HepG2 (cell line): ENCODE measurements around the gene ENG. TPM values are rescaled to one million over a fixed set of nuclear protein-coding genes. Genes with fewer than 3 reads are reported as not detected.

Source experiments
- ATF4 ChIP-seq, 2 experiments: fragments of 450-650 bp in 1 of 2; sonication (generic) in 1 of 2; formaldehyde crosslinking; IDR thresholded peaks; 2 replicates each; pipeline versions ENCODE4 v1.5.0 to v1.8.0; 2020 to 2022; ENCODE audit warnings: mild to moderate bottlenecking in 1 of 2, missing genetic modification reagents in 1 of 2
- ELF4 ChIP-seq: sonication (generic); formaldehyde crosslinking; IDR thresholded peaks from 2 replicates; pipeline ENCODE4 v1.5.0; 2020; ENCODE audit warnings: missing genetic modification reagents, mild to moderate bottlenecking, moderate library complexity, borderline replicate concordance
- HIC2 ChIP-seq: sonication (generic); formaldehyde crosslinking; IDR thresholded peaks from 2 replicates; pipeline ENCODE4 v1.9.0; 2022; ENCODE audit warnings: low read depth, missing genetic modification reagents
- HNRNPH1 ChIP-seq: fragments of 200-400 bp; formaldehyde crosslinking; optimal IDR thresholded peaks from 2 replicates; pipeline ENCODE3; 2017; ENCODE audit warnings: mild to moderate bottlenecking, low read depth, low read length
- KMT2A ChIP-seq: sonication (generic); formaldehyde crosslinking; IDR thresholded peaks from 2 replicates; pipeline ENCODE4 v1.4.0; 2020; ENCODE audit warnings: missing genetic modification reagents
- MYNN ChIP-seq: sonication (generic); formaldehyde crosslinking; IDR thresholded peaks from 2 replicates; pipeline ENCODE4 v1.4.0; 2020; ENCODE audit warnings: mild to moderate bottlenecking, low read depth, missing genetic modification reagents
- PITX1 ChIP-seq: sonication (generic); formaldehyde crosslinking; IDR thresholded peaks from 2 replicates; pipeline ENCODE4 v1.5.1; 2020; ENCODE audit warnings: mild to moderate bottlenecking, missing genetic modification reagents
- STAT6 ChIP-seq: sonication (generic); formaldehyde crosslinking; IDR thresholded peaks from 2 replicates; pipeline ENCODE4 v1.4.0; 2020; ENCODE audit warnings: missing genetic modification reagents, mild to moderate bottlenecking, borderline replicate concordance
- TMF1 ChIP-seq: sonication (generic); formaldehyde crosslinking; IDR thresholded peaks from 2 replicates; pipeline ENCODE4 v1.8.1; 2022; ENCODE audit warnings: low read depth, missing genetic modification reagents
- TOPORS ChIP-seq: sonication (generic); formaldehyde crosslinking; IDR thresholded peaks from 2 replicates; pipeline ENCODE4 v1.8.0; 2023; ENCODE audit warnings: mild to moderate bottlenecking, missing genetic modification reagents
- ZBTB26 ChIP-seq: IDR thresholded peaks from 2 replicates; pipeline ENCODE4 v1.6.1; 2016; ENCODE audit warnings: missing compliant biosample characterization, missing genetic modification reagents, borderline replicate concordance
- ZFY ChIP-seq: sonication (generic); formaldehyde crosslinking; IDR thresholded peaks from 2 replicates; pipeline ENCODE4 v1.4.0; 2020; ENCODE audit warnings: missing genetic modification reagents
- ZNF20 ChIP-seq: sonication (generic); formaldehyde crosslinking; IDR thresholded peaks from 2 replicates; pipeline ENCODE4 v1.4.0; 2020; ENCODE audit warnings: mild to moderate bottlenecking, moderate library complexity, missing genetic modification reagents
- ZNF24 ChIP-seq: fragments of 450-650 bp; IDR thresholded peaks from 2 replicates; pipeline ENCODE4 v1.6.1; 2017; ENCODE audit warnings: antibody characterized with exemption, mild to moderate bottlenecking
- ZNF33A ChIP-seq: sonication (generic); formaldehyde crosslinking; IDR thresholded peaks from 2 replicates; pipeline ENCODE4 v1.5.1; 2020; ENCODE audit warnings: missing genetic modification reagents, mild to moderate bottlenecking, moderate library complexity, borderline replicate concordance
- ZNF367 ChIP-seq: sonication (generic); formaldehyde crosslinking; IDR thresholded peaks from 2 replicates; pipeline ENCODE4 v1.4.0; 2020; ENCODE audit warnings: missing genetic modification reagents, borderline replicate concordance
- ZSCAN30 ChIP-seq: sonication (generic); formaldehyde crosslinking; IDR thresholded peaks from 2 replicates; pipeline ENCODE4 v1.5.0; 2020; ENCODE audit warnings: mild to moderate bottlenecking, missing genetic modification reagents
- polyA plus RNA-seq, 8 experiments: library from polyadenylated mRNA; depleted of rRNA in 3 of 8; stranded (reverse) in 7 of 8; unstranded in 1 of 8; fragments of >200 nt; fragmentation: Illumina TruSeq in 4 of 8; extraction: Trizol in 4 of 8; gene quantifications; 2 replicates each; pipeline versions ENCODE4 v1.2.1 to v1.2.3, GENCODE V29; 2011 to 2016; ENCODE audit warnings: low read depth in 4 of 8, missing spikeins in 1 of 8, mixed read lengths in 1 of 8; ENCODE audit not compliant: insufficient read depth in 1 of 8
- total RNA-seq, 5 experiments: library from RNA; depleted of rRNA; stranded (reverse); fragments of >200 nt; fragmentation: Illumina TruSeq; extraction: Trizol; gene quantifications; 2 replicates each; pipeline ENCODE4 v1.2.3, GENCODE V29; 2016; ENCODE audit warnings: low read depth in 1 of 5
- TF ChIP-seq, protein P1 (sequence below): sonication (generic); formaldehyde crosslinking; conservative IDR thresholded peaks from 2 replicates; pipeline ENCODE4 v1.4.0; 2020; ENCODE audit warnings: missing genetic modification reagents

ENG gene
- total and polyA plus RNA-seq, 2 of the 13 experiments (the other 11 are each of a cell fraction or from before 2014, with no cell fraction given): 0.02 to 1.1 TPM

GRCh38 chr9:127898433-127899127, 44.1 kb upstream of the ENG start (continued):
- no peak for TF ChIP-seq MYNN (CRISPR knock-in tag)
- TF ChIP-seq PITX1 (CRISPR knock-in tag): no peak
- no peak for TF ChIP-seq HNRNPH1
- no peak for TF ChIP-seq ZNF20 (CRISPR knock-in tag)
- TF ChIP-seq ZNF33A (CRISPR knock-in tag): no peak
- no peak for TF ChIP-seq ZNF24
- TF ChIP-seq ELF4 (CRISPR knock-in tag): 0 out of 2 replicates have a peak, but pooled peaks have one; percentile 46
- no peak for TF ChIP-seq ATF4 (CRISPR knock-in tag; IDR thresholded peaks at IDR 0.05)
- TF ChIP-seq ZFY (CRISPR knock-in tag): peak; percentile 51; the same call in 1 of the 2 replicates
- TF ChIP-seq TOPORS (CRISPR knock-in tag): no peak
- TF ChIP-seq ZNF367 (CRISPR knock-in tag): no peak
- no peak for TF ChIP-seq HIC2
- no peak for TF ChIP-seq KMT2A (CRISPR knock-in tag)
- TF ChIP-seq STAT6 (CRISPR knock-in tag): no peak
- TF ChIP-seq, protein P1, sequence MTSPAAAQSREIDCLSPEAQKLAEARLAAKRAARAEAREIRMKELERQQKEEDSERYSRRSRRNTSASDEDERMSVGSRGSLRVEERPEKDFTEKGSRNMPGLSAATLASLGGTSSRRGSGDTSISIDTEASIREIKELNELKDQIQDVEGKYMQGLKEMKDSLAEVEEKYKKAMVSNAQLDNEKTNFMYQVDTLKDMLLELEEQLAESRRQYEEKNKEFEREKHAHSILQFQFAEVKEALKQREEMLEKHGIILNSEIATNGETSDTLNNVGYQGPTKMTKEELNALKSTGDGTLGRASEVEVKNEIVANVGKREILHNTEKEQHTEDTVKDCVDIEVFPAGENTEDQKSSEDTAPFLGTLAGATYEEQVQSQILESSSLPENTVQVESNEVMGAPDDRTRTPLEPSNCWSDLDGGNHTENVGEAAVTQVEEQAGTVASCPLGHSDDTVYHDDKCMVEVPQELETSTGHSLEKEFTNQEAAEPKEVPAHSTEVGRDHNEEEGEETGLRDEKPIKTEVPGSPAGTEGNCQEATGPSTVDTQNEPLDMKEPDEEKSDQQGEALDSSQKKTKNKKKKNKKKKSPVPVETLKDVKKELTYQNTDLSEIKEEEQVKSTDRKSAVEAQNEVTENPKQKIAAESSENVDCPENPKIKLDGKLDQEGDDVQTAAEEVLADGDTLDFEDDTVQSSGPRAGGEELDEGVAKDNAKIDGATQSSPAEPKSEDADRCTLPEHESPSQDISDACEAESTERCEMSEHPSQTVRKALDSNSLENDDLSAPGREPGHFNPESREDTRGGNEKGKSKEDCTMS: no peak
- TF ChIP-seq ZSCAN30: no peak
- no peak for TF ChIP-seq ZBTB26 (CRISPR knock-in tag)
- no peak for TF ChIP-seq TMF1 (CRISPR knock-in tag)
